Thoracic aorta endothelial cell (primary cell): ENCODE measurements around the gene SHROOM2. TPM values are rescaled to one million over a fixed set of nuclear protein-coding genes. Genes with fewer than 3 reads are reported as not detected.

Experiments
- small RNA-seq: library from RNA; depleted of rRNA; stranded (forward); fragments of <200 nt; gene quantifications from one replicate; pipeline ENCODE3, GENCODE V24; 2012
- total RNA-seq: library from RNA; depleted of rRNA; stranded (reverse); fragments of >200 nt; gene quantifications from 2 replicates; pipeline ENCODE4 v1.2.3, GENCODE V29; 2012

The SHROOM2 gene, protein sequence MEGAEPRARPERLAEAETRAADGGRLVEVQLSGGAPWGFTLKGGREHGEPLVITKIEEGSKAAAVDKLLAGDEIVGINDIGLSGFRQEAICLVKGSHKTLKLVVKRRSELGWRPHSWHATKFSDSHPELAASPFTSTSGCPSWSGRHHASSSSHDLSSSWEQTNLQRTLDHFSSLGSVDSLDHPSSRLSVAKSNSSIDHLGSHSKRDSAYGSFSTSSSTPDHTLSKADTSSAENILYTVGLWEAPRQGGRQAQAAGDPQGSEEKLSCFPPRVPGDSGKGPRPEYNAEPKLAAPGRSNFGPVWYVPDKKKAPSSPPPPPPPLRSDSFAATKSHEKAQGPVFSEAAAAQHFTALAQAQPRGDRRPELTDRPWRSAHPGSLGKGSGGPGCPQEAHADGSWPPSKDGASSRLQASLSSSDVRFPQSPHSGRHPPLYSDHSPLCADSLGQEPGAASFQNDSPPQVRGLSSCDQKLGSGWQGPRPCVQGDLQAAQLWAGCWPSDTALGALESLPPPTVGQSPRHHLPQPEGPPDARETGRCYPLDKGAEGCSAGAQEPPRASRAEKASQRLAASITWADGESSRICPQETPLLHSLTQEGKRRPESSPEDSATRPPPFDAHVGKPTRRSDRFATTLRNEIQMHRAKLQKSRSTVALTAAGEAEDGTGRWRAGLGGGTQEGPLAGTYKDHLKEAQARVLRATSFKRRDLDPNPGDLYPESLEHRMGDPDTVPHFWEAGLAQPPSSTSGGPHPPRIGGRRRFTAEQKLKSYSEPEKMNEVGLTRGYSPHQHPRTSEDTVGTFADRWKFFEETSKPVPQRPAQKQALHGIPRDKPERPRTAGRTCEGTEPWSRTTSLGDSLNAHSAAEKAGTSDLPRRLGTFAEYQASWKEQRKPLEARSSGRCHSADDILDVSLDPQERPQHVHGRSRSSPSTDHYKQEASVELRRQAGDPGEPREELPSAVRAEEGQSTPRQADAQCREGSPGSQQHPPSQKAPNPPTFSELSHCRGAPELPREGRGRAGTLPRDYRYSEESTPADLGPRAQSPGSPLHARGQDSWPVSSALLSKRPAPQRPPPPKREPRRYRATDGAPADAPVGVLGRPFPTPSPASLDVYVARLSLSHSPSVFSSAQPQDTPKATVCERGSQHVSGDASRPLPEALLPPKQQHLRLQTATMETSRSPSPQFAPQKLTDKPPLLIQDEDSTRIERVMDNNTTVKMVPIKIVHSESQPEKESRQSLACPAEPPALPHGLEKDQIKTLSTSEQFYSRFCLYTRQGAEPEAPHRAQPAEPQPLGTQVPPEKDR (N-terminal part only)
- total RNA-seq = 14.1 and 14.8 TPM in 2 replicates

DNA sequence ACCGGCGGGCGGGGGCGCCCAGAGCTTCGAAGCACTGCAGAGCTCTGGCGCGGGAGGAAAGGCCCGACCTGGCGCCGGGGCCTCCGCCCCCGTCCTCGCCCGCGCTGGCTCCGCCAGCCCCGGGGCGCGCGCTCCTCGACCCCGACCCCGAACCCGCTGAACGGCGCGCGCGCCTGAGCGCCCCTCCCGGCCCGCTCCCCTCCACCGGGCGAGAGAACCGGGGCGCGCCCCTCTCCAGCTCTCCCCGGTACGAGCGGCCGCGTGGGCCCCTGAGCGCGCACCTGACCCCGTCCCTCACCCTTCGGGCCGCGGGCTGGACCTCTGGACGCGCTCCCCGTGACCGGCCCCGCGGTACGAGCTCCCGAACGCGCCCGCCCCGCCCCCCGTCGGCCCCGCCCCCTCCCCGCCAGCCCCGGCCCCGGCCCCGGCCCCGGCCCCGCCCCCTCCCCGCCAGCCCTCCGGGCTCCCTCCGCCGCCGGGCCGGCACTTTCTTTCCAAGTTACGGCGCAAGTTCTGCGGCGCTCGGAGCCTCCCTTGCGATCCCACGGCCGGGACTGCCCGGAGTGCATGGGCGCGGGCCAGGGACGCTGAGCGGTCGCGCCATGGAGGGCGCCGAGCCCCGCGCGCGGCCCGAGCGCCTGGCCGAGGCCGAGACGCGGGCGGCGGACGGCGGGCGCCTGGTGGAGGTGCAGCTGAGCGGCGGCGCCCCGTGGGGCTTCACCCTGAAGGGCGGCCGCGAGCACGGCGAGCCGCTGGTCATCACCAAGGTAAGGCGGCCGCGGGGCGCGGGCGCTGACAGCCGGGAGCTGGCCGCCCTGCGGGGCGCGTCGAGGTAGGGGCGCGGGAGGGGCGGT is at the start of gene SHROOM2:
SHROOM2 (plus strand) TSS at position 486 of the 854 bp plus-strand sequence; CDS start at position 603, 117 bp downstream.

DNA sequence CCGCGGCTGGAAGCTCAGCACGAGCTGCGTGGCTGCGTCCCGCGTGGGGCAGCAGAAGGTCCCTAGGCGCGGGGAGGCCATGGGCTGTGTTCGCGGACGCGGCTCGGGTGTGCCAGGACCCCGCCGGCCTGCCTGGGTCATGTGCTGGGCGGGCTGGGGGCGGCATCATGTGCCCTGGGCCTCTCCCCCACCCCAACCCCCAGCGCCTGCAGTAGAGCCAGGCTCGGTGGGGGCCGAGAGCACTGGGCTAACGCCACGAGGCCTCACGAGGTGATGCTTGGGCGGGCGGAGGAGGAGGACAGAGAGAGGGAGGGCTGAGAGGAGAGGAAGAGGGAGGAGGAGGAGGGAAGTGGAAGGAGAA is 20.5 kb upstream of the SHROOM2 start, which contains the start of gene GPR143:
GPR143 (minus strand) TSS at position 111 of the 361 bp plus-strand sequence; CDS start at position 81, 30 bp downstream.

DNA sequence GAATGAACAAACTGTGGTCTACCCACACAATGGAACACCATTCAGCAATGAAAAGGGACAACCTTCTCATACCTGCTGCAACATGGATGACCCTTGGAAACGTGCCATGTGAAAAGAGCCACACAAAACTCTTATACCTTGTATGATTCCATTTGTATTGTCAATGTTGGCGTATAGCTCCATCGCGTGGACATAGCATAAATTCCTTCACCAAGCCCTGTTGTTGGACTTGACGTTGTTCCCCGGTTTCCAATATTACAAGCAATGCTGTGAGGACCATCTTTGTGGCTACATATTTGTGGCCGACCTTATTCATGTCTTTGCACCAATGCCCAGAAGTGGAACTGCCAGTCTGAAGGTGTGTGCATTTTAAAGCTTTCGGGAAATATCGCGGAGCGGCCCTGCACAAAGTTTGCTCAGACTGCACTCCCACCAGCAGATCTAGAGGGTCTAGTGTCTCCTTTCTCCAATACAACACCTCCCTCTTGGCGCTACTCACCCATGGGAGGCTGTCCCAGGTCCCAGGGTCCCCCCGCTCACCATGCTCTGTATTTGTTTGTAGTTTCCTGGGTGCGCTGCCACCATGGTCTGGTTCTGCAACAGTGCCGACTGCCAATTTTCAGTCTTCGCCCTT is 180.7 kb downstream of the SHROOM2 start, which contains the start of gene CLDN34:
CLDN34 (plus strand) TSS at position 584 of the 634 bp plus-strand sequence; CDS start at position 584, 0 bp downstream.

Small RNA genes lying within 50 kb of the gene (small RNA-seq; reads per million reads assigned to genes)
- not detected for gene RF00019

Other genes starting within 250 kb of the SHROOM2 start
- 2.7 and 3.3 TPM in 2 replicates for gene GPR143, start 20.6 kb upstream of the SHROOM2 start, total RNA-seq
- 0.36 and 0.66 TPM in 2 replicates for gene CLDN34, start 180.9 kb downstream of the SHROOM2 start, total RNA-seq